PC-9 (cell line): ENCODE data around the gene SIM2. TPM values are rescaled to one million over a fixed set of nuclear protein-coding genes. Genes with fewer than 3 reads are reported as not detected.

ENCODE experiments used
- BruUV-seq: library from RNA; stranded (reverse); fragments of 400-500 nt; replicated peaks from 2 replicates; lab custom pipeline; 2021; lab: Mats Ljungman, UMichigan
- CTCF ChIA-PET: fragments of 300-600 bp; sonication (Branson Sonifier 250); formaldehyde crosslinking; loops from one replicate; lab custom pipeline; 2022; ENCODE audit warnings: antibody characterized with exemption; lab: Charles Lee
- POLR2A ChIA-PET: fragments of 300-600 bp; sonication (Branson Sonifier 250); formaldehyde crosslinking; loops from one replicate; lab custom pipeline; 2022; ENCODE audit warnings: antibody characterized with exemption; ENCODE audit not compliant: unreplicated experiment; lab: Charles Lee
- DNase-seq, 2 experiments: peaks; one replicate each; pipeline versions ENCODE4 v3.0.0 to v3.0.0-alpha.2; 2015 to 2022; ENCODE audit warnings: mixed read lengths in 1 of 2
- H2AFZ ChIP-seq: fragments of 200-600 bp; sonication (generic); 2 replicates; pipeline ENCODE4 v1.8.1; 2017; ENCODE audit warnings: antibody characterized with exemption
- H3F3A ChIP-seq: fragments of 200-600 bp; sonication (generic); 2 replicates; pipeline ENCODE4 v1.8.1; 2017; ENCODE audit warnings: antibody characterized with exemption, mild to moderate bottlenecking, low read depth; ENCODE audit not compliant: insufficient read depth
- H3K27ac ChIP-seq: fragments of 200-600 bp; sonication (generic); 2 replicates; pipeline ENCODE4 v1.6.1; 2016; ENCODE audit warnings: mixed run types
- H3K27me3 ChIP-seq: fragments of 200-600 bp; sonication (generic); 2 replicates; pipeline ENCODE4 v1.6.1; 2016; ENCODE audit warnings: low read depth, mixed run types; ENCODE audit not compliant: insufficient read depth
- H3K36me3 ChIP-seq: fragments of 200-600 bp; sonication (generic); 2 replicates; pipeline ENCODE4 v1.6.1; 2016; ENCODE audit warnings: low read depth, mixed run types
- H3K4me1 ChIP-seq: fragments of 200-600 bp; sonication (generic); replicated peaks from 2 replicates; pipeline ENCODE4 v1.6.1; 2016; ENCODE audit warnings: mixed run types; ENCODE audit not compliant: insufficient read depth
- H3K4me2 ChIP-seq: fragments of 200-600 bp; sonication (generic); 2 replicates; pipeline ENCODE4 v1.6.1; 2017; ENCODE audit warnings: mixed run types
- H3K4me3 ChIP-seq: fragments of 200-600 bp; sonication (generic); 2 replicates; pipeline ENCODE4 v1.6.1; 2016; ENCODE audit warnings: mixed run types
- H3K79me2 ChIP-seq: fragments of 200-600 bp; sonication (generic); 2 replicates; pipeline ENCODE4 v1.6.1; 2017; ENCODE audit warnings: low read depth, mixed run types
- H3K9me2 ChIP-seq: fragments of 200-600 bp; sonication (generic); 2 replicates; pipeline ENCODE4 v1.8.1; 2017; ENCODE audit warnings: mild to moderate bottlenecking; ENCODE audit not compliant: insufficient read depth
- H3K9me3 ChIP-seq: fragments of 200-600 bp; sonication (generic); 2 replicates; pipeline ENCODE4 v1.8.1; 2016; ENCODE audit warnings: low read depth; ENCODE audit not compliant: insufficient read depth
- H4K20me1 ChIP-seq: fragments of 200-600 bp; sonication (generic); 2 replicates; pipeline ENCODE4 v1.8.1; 2017; ENCODE audit not compliant: insufficient read depth
- CTCF ChIP-seq: fragments of 200-600 bp; sonication (generic); conservative IDR thresholded peaks from 2 replicates; pipeline ENCODE4 v1.6.1; 2017; ENCODE audit warnings: mixed run types, antibody characterized with exemption, mild to moderate bottlenecking, moderate library complexity
- EZH2 ChIP-seq: fragments of 200-600 bp; sonication (generic); IDR thresholded peaks from 2 replicates; pipeline ENCODE4 v1.8.0; 2017; ENCODE audit warnings: antibody characterized with exemption, low read depth
- intact Hi-C: fragments of 100-400 bp; cut with micrococcal nuclease; formaldehyde crosslinking; loops from one replicate; pipeline ENCODE4 v1.10.0; 2022; ENCODE audit not compliant: unreplicated experiment
- total RNA-seq: library from RNA; stranded (reverse); gene quantifications from 2 replicates; pipeline ENCODE4 v1.2.3, GENCODE V29; 2021

Gene SIM2
- total RNA-seq, 1 experiment from 2014 or later = 18.5 TPM

GRCh38 chr21:36729310-36729970 lies 30.5 kb downstream of the SIM2 start:
- intact Hi-C loops = no loop called here
- Histone ChIP-seq H3K4me3 (no peak overlapping the region), H4K20me1 (no peaks in the 10 kb centered on the region), H3K4me2 (no peak overlapping the region), H3K79me2 (no peaks in the 10 kb centered on the region), H3K36me3 (peaks cover 4% of the 10 kb centered on the region; the same call in 1 of the 2 replicates), H2AFZ (no peak overlapping the region), H3K9me3 (no peaks in the 10 kb centered on the region), H3K27me3 (no peaks in the 10 kb centered on the region), H3K9me2 (no peaks in the 10 kb centered on the region), H3K27ac (no peak overlapping the region), H3K4me1 (no peaks in the 10 kb centered on the region), H3F3A (no peaks in the 10 kb centered on the region; the same call in 1 of the 2 replicates)
- TF ChIP-seq EZH2 (no peak), CTCF (no peak)
- no TSS peak for BruUV-seq
- ChIA-PET POLR2A (no interaction called here), CTCF (no interaction called here)
- DNase-seq = no peak

- no peaks in the 10 kb centered on the region for H3K79me2 ChIP-seq
- BruUV-seq = no TSS peak
- no peaks in the 10 kb centered on the region for H3K27me3 ChIP-seq
- intact Hi-C loops = no loop called here
- H3K4me3 ChIP-seq = no peak overlapping the region
- no peaks in the 10 kb centered on the region; the same call in 1 of the 2 replicates for H3F3A ChIP-seq
- POLR2A ChIA-PET = interaction anchor here (0.6 kb wide), 1 partner anchor 58 kb away, joined by 3 read pairs; no protein-coding TSS in a partner anchor
- H3K9me2 ChIP-seq = no peaks in the 10 kb centered on the region
- H2AFZ ChIP-seq = no peak overlapping the region
- no peak overlapping the region for H3K27ac ChIP-seq
- H3K9me3 ChIP-seq = no peaks in the 10 kb centered on the region
- DNase-seq = no peak
- no peaks in the 10 kb centered on the region for H3K4me1 ChIP-seq
- no peaks in the 10 kb centered on the region for H4K20me1 ChIP-seq
- no peak overlapping the region for H3K4me2 ChIP-seq
- CTCF ChIA-PET = no interaction called here
- H3K36me3 ChIP-seq = peaks cover 4% of the 10 kb centered on the region; the same call in 1 of the 2 replicates
- TF ChIP-seq CTCF (no peak), EZH2 (no peak)
These were observed 31.7 kb downstream of the SIM2 start for GRCh38 chr21:36730291-36731281.

- Histone ChIP-seq H3K9me3 (no peaks in the 10 kb centered on the region), H2AFZ (no peak overlapping the region), H3K4me2 (no peak overlapping the region), H3K4me3 (no peak overlapping the region), H3F3A (no peaks in the 10 kb centered on the region; the same call in 1 of the 2 replicates), H3K4me1 (no peaks in the 10 kb centered on the region), H3K27ac (no peak overlapping the region), H3K36me3 (no peaks in the 10 kb centered on the region), H4K20me1 (no peaks in the 10 kb centered on the region), H3K79me2 (no peaks in the 10 kb centered on the region), H3K9me2 (no peaks in the 10 kb centered on the region), H3K27me3 (no peaks in the 10 kb centered on the region)
- intact Hi-C loops = no loop called here
- ChIA-PET CTCF (no interaction called here), POLR2A (no interaction called here)
- BruUV-seq = no TSS peak
- TF ChIP-seq CTCF = no peak
- no peak for TF ChIP-seq EZH2
- no peak for DNase-seq
These were observed 33.3 kb downstream of the SIM2 start for GRCh38 chr21:36732217-36732616.
